GM19240 (cell line): ENCODE results near the gene TMEM185A.
A peak's percentile ranks its signal among the peaks of the same experiment; 100 is the strongest.
"Not testable (repeated sequence)": the region's sequence is repeated elsewhere in the genome, so short reads cannot be mapped to it uniquely, and the experiment has no call there.

Experiments used
- DNase-seq: peaks from one replicate; pipeline ENCODE4 v3.0.0; 2011; ENCODE audit warnings: low spot score; ENCODE audit not compliant: insufficient read length

TMEM185A gene

DNA sequence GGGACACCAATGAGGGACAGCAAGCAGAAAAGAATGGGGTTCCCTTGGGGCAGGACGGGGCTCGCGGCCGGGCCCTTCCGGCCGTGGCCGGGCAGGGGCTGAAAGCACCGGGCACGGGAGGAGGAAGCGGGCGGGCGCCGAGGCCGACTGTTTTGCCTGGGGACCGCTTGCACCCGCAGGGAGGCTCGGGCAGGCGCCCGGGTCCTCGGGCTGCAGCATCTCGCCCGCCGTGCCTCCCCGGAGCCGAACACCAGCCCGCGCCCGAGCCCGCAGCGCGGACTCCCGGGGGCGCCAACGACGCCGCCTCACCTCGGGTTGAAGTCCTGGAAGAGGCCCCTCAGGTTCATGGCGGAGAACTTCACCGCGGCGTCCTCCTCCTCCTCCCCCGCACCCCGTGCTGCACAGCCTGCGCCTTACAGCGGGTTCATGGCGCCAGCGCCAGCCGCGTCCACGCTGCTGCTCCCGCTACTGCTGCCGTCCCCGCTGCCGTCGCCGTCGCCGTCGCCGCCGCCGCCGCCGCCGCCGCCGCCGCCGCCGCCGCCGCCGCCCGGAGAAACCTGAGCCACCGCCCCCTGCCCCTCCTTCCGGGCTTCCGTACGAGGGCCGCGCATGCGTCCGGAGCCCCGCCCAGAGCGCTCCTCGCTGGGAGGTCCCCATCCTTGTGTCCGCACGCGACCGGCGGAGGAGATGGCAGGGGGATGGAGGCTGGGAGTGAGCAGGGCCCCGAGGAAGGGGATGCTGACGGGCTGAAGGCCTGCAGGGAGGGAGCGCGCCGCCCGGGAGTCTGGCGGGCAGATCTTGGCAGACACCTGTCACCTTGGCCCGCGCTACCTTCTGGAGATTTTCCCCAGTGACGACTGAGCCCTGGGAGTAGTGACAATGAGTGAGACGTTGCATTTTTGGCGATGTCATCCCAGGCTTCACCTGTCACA is at the start of gene TMEM185A:
TMEM185A (minus strand) TSS at position 559 of the 932 bp plus-strand sequence; CDS start at position 347, 212 bp downstream.
- DNase-seq, result peak; percentile 13

DNA sequence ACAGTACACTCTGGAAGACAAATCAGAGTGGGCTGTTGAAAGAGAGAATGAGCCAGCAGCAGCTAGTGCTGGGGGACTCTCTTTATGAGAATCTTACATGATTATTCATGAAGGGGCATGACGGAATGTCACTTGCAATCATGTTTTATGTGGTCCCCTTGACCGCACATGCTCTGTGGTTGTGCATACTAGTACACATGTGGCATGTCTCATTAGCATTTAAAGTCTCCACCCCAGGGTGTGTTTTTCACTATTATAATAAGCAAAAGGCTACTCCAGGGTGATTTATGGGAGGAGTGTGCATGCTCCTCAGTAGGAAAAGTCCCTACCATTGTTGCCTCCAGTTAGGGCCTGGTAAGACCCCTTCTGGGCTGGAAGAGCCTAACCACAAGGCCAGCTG is 49.6 kb upstream of the TMEM185A start:
- no peak for DNase-seq

DNA sequence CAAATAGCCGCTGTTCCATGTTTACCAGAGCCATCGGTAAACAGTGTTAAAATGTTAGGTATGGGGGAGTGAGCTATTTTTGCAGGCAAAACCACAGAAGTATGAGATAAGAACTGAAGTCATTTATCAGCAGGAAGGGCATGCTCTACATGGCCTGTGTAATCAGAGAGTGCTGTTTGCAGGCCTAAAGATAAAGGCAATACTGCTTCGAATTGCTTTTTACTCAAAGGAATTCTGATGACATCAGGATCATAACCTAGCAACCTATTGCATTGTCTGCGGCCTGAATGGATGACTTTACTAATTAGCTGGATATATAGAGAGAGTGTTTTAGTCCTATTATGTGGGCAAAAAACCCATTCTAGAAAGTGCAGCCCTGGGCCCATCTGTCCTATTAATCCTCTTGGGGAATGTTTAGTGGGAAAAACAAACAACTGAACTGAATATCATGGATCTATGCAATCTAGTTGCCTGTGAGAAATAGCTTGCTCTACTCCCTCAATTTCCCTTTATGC is 47.6 kb upstream of the TMEM185A start:
- not testable (repeated sequence) for DNase-seq

DNA sequence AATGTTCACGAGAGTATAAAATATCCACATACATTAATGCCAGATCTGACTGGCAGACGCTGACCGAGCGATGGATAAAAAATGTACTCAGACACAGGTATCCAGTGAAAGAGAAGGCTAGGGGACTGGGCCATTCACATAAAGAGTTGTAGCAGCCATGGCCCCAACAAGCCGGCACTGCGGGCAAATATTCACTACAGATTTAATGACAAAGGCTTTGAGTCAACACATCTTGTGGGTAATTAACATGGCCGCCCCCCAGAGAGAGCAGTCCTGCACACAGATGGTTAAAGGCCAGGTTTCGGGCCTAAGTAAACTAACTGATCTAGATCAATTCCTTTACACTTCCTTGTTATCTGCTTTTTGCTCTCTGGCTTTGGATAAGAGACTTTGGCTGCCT is 44.0 kb upstream of the TMEM185A start:
- not testable (repeated sequence) for DNase-seq

DNA sequence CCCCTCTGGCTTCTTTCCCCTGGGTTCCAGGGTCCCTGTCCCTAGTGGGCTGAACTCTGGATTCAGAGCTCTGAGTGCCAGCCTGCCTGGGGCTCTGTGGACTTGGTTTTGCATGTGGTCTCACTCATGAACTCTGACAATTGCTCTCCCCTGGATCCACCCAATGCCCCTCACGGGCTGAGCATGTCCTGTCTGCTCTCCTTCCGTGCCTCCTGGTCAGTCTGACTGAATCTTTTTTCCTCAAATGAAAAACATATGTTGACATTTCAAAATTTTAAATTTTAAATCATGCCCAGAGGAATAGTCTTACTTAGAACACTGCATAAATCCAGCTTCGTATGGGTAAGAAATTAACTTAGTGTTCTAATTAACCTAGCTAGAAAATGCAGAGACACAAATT is 43.5 kb upstream of the TMEM185A start:
- DNase-seq, result not testable (repeated sequence)

DNA sequence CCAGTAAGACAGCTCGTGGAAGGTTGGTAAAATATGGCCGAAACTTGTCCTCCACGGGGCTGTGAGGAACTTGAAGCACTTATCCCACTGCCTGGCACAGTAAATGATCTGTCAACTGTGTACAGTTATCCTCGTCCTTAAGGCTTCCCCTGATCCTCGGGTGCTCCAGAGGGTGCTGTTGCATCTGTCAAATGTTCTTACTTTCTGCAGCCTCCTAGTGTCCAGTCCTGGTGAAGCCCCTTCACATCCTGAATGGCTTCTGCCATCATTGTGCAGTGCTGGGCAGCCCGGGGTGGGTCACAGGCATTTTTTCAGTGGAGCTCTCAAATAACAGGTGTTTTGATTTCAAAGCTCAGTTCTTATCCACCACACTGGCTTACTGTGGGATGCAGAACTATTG is 29.0 kb upstream of the TMEM185A start:
- not testable (repeated sequence) for DNase-seq

DNA sequence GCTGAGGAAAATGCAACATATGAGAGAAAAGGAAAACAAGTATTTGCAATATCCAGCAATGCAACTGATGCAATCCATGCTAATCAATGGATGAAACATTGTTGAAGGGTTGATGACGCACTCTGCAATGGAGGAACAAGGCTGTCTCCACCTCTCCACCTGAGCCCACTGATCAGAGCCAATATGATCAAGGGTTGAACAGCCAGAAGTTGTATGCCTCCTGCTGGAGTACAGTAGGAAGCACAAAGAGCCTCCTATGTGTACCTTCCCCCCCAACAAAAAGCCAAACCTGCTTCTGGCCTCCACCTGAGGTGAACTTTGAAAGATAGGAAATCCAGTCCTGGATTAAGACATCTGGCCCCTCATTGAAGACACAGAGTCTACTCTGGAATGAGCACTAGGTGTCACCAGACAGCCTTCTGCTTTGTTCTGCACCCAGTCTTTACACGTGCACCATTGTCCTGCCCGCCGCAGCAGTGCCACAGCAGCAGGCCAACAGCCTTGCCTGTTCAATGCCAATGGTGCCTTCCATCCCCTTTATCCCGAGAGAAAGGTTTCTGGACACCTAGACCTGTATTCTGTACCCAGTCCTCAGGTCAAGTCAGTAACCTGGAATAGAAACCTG is 24.8 kb upstream of the TMEM185A start:
- DNase-seq, result not testable (repeated sequence)

DNA sequence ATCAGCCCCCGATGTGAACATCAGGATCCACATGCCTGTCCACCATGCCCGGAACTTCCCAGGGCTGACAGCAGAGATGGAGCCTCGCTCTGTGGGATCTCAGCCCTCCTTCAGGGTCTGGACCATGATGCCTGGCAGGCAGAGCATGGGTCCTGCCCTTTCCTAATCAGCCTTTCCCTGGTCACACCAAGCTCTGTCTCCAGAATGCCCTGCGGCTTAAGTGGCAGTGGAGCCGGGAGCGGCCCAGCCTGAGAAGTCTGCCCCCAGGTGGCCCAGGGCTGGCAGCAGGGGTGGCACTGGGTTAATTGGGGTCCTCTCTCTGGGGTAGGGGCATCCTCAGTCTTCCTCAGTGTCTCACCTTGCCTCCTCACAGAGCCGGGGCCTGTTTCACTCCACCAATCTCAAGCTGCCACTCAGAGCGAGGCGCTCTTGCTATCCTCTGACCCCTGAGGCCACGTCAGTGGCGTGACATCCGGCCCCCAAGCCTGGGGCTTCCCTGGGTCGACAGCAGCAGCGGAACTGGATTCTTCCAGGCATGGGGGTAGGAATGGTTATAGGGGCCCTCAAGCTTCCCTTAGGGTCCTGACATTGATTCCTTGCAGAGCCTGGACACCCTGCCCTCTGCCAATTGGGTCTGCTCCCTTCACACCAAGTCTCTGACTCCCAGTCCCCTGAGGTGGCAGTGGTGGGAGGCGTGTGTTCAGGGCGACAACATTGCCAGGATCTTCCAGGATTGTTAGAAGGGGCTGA is 20.8 kb upstream of the TMEM185A start:
- DNase-seq, result no peak

DNA sequence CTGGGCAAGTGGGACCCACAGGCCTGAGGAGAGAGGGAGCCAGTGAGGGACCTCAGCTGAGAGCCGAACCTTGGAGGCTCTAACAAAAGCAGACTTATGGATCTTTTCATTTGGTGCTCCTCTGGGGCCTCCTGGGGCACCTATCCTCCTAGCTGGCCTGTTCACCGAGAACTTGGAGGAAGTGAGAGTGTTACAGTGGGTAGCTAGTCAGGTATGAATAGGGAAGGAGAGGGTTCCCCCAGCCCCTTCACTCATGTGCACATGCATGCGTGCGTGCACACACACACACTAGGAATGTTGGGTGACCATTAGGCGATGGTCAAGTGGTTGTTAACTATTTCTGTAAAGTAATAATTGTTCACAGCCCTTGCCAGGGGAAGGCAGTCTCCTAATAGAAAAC is 18.6 kb upstream of the TMEM185A start:
- no peak for DNase-seq

DNA sequence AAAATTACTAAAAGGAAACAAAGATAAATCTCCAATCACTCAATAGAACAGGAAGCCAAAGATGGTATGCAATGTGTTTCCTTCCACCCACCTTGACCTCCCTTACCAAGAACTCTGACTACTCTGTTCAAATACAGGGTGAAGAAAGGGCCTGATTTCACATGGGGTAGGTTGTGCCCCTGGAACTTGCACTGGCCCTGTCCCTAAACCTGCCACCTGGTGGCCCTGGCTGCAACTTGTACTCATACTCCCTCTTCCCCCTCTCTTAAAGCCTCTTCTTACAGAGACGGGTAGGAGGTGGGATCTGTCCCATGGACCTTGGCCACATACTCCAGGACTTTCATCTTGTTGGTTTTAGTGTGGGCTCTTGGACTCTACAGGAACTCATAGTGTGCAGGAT is 17.3 kb upstream of the TMEM185A start:
- no peak for DNase-seq

DNA sequence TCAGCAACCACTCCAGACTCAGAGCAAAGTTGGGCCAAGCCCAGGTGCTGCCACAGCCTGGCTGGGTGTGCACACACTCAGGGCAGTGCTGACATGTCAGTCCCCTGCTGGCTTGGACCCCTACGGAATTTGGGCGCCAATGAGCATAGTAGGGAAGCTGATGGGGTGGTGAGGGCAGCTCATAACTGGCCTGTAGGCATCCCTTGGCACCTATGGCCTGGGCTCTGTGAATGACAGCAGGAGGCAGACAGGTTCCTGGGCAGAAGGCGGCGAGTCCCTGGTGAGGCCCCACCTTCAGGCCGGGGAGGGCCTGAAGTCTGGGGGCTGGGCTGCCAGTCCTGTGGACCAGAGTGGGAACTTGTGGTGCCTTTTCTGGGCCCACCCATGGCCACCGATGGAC is 15.9 kb upstream of the TMEM185A start:
- no peak for DNase-seq

DNA sequence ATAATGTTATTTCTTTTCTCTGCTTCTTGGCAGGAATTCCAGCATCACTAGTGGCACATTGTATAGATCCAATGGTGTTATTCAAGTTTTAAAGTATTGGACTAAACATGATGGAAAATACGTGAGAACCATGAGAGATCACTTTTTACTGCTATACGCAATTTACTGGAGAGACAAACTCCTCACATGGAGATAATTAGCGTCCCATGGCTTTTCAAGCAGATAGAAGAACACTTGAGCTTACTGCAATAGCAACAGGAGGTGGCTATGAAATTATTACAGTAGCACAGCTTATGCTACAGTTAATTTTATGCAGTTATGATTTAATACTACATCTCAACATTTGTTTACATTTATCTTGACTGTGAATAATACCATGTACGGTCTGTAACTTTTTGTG is 11.9 kb upstream of the TMEM185A start:
- DNase-seq, result no peak

DNA sequence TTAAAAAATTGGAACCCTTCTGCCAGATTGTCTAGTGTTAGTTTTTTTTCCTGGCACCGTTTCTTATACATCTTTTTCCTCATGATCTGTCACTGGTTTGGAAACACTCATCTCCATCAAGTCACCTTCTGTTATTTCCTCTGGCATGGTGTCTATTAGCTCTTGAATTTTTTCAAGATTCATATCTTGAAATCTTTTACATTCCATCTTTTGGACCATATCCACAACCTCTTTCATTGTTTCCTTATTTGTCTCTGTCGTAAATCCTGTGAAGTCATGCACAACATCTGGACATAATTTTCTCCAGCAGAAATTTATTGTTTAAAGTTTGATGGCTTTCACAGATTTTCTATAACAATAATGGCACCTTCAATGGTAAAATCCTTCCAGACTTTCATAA is 10.2 kb upstream of the TMEM185A start:
- no peak for DNase-seq

DNA sequence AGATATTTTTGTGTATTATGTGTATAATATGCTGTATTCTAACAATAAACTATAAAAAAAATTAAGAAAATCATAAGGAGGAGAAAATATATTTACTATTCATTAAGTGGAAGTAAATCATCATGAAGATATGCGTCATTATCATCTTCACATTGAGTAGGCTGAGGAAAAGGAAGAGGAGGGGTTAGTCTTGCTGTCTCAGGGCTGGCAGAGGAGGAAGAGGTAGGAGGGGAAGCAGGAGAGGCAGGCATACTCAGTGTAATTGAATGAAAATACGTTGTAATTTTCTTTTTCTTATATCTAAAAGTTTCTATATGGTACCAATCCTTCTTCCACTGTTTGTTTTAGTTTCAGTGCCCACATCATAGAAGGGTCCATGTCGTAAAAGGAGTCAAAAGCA is 9.8 kb upstream of the TMEM185A start:
- no peak for DNase-seq

DNA sequence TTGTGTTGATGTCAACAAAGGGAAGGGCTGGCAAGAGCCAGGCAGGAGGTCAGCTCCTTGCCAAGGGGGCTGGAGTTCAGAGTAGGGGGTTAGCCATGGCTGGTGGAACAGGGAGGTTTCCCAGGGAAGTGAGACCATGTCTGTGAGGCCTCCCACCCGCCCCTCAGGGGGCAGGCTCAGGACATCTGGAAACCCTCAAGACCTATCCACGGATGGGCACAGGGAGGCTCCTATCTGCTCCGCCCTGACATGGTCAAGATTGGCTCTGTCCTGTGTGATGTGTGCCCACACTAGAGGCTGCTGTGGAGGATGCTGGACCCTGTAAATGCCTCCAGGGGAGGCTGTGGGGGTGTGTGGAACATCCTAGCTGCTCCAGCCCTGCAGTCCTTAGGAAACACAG is 8.0 kb upstream of the TMEM185A start:
- no peak for DNase-seq

DNA sequence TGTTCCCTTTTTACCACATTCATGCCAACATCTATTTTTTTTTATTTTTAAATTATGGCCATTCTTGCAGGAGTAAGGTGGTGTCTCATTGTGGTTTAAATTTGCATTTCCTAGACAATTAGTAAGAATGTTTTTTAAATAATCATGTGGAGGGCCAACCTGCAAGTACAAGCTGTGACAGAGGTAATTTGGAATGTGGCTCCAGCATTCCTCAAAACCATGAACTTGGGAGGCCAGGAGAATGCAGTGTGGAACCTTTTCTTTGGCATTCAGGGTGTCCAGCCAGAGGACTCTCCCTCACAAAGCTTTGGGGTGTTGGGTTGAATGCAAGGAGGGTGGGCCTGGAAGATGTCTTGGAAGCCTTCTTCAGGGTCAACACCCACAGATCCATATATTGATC is 7.3 kb upstream of the TMEM185A start:
- DNase-seq, result no peak

DNA sequence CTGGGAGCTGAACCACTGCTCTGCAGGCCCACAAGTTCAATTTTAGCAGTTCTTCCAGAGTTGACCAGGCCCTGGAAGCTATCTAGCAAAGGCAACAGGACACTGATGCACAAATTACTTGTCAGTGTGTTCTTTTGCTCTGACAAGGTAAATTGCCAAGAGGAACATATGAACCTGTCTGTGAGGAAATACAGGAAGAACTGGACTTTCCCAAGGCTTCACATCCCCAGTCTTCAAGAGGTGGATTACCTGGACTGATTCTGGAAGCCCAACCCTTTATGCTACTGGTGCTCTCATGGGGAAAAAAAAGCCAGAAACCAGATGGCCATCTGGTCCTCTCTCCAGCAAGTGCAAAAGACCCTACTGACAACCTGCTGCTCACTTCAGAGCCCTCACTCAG is 1.9 kb upstream of the TMEM185A start:
- DNase-seq, result no peak

DNA sequence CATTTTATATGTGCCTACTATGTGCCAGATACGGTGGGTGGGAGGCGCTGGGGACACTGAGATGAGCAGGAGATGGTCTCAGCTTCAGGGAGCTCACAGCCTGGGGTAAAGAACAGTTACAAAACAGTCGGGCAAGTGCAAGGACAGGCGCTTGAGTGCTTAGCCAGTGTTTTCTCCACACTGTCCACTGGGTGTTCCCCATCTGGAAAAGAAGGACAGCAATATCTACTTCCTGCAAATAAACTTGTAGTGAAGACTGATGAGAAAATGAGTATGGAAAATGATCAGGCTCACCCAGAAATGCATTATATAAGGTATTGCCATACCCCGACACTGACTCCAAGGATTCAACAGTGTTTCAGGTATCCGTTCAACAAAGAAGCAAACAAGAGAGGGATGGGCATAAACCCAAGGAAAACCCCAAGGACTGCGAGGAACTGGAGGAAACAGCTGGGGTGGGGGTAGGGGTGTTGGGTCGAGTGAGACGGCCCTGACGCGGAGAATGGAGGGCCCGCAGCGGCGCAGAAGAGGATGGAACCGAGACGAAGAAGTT is 835 bp downstream of the TMEM185A start:
- DNase-seq, result no peak

DNA sequence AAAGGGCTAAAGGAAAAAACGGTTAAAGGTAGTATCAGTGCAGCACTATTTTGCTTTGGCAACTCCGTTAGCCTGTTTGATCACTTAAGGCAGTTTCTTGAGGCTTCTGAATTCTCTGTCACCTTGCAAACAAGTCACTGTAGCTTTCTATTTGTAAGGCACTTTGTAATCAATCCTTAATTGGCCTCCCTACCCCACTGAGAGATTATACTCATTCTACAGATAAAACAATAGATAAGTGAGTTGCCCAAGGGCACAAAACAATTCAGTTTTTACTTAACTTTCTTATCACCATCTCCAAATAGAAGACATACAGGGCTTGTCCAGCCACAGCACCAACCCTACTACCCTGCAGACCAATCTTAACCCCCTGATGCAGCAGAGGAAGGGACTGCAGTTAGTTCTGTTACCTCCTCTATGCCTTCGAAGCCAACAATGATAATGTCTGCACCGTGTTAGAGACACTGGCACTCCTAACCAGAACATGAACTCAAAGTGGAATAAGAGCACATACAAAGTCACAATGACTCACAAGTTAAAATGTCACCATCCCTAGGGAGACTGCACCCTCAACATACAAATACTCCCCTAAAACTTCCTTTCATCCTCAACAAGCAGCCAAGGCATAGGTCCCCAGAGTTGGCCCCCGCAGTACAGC is 1.7 kb downstream of the TMEM185A start:
- DNase-seq, result no peak

DNA sequence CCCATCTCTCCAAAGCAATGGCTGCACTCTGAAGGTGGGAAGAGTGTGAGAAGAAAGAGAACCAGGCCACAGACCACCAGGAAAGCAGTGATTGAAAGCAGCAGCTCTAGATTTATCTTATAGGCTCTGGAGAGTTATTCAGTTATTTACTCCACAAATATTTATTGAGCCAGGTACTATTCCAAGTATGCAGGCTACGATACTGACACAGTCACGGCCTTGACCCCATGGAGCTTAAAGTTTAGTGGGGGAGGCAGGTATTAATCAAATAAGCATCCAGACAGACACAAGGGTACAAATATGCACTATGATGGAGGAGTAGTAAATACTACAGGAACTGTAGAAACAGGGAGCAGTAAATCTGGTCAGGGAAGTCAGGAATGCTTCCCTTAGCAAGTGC is 2.8 kb downstream of the TMEM185A start:
- no peak for DNase-seq

DNA sequence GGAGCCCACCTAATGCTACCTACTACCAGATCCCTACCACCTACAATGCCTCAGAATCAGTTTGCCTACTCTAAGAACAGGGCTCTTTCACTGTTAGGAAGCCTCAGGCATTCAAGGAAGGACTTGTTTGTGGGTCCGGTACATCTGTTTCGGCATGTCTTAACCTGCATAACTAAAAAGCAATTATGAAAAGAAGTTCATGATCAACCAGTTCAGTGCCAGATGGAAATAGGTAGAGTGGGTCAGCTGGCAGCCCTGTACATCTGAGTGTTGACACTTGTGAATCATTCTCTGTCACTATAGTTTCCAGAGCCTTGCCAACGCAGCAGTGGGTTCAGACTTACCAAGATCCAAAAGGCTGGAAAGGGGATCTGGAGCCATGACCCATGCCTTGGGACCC is 3.3 kb downstream of the TMEM185A start:
- DNase-seq, result no peak
